Cardiac muscle cell (in vitro differentiated cells and primary cell): ENCODE measurements around the gene ZNF302. TPM values are rescaled to one million over a fixed set of nuclear protein-coding genes. Genes with fewer than 3 reads are reported as not detected.

Source experiments
- DNase-seq, 2 donors: peaks; one replicate each; pipeline versions ENCODE4 v3.0.0 to v3.0.0-alpha.2; 2010 to 2017; ENCODE audit warnings: low read depth in 1 of 2, low spot score in 1 of 2
- H3K27ac ChIP-seq: fragments of 200-600 bp; sonication (generic); 2 replicates; pipeline ENCODE4 v1.5.1; 2016
- H3K27me3 ChIP-seq: fragments of 200-600 bp; sonication (generic); 2 replicates; pipeline ENCODE4 v1.6.0; 2016; ENCODE audit warnings: control low read depth
- H3K36me3 ChIP-seq: fragments of 200-600 bp; sonication (generic); 2 replicates; pipeline ENCODE4 v1.5.1; 2016; ENCODE audit warnings: control low read depth
- H3K4me1 ChIP-seq: fragments of 200-600 bp; sonication (generic); 2 replicates; pipeline ENCODE4 v1.8.1; 2017; ENCODE audit warnings: low read depth, mild to moderate bottlenecking, mixed run types
- H3K4me3 ChIP-seq: fragments of 200-600 bp; sonication (generic); 2 replicates; pipeline ENCODE4 v1.5.1; 2016; ENCODE audit warnings: mild to moderate bottlenecking
- H3K9me3 ChIP-seq: fragments of 200-600 bp; sonication (generic); 2 replicates; pipeline ENCODE4 v1.5.1; 2017; ENCODE audit warnings: low read depth, mild to moderate bottlenecking, control low read depth
- polyA plus RNA-seq: library from polyadenylated mRNA; unstranded; fragments of >200 nt; fragmentation: Nextera tagmentation; extraction: Ambion mirVana; gene quantifications from 2 replicates; pipeline ENCODE4 v1.2.1, GENCODE V29; 2016
- total RNA-seq: library from RNA; depleted of rRNA; stranded (reverse); fragments of >200 nt; gene quantifications from 2 replicates; pipeline ENCODE4 v1.2.3, GENCODE V29; 2016
- TF ChIP-seq, protein P1 (sequence below): IDR thresholded peaks from 2 replicates; pipeline ENCODE4 v1.5.1; 2012; ENCODE audit warnings: low read depth, mild to moderate bottlenecking, low read length

ZNF302 gene
- total and polyA plus RNA-seq, 2 experiments from 2014 or later: 59.1 to 60.6 TPM

GRCh38 chr19:34692549-34692948 lies 15.1 kb downstream of the ZNF302 start:
- TF ChIP-seq, protein P1, sequence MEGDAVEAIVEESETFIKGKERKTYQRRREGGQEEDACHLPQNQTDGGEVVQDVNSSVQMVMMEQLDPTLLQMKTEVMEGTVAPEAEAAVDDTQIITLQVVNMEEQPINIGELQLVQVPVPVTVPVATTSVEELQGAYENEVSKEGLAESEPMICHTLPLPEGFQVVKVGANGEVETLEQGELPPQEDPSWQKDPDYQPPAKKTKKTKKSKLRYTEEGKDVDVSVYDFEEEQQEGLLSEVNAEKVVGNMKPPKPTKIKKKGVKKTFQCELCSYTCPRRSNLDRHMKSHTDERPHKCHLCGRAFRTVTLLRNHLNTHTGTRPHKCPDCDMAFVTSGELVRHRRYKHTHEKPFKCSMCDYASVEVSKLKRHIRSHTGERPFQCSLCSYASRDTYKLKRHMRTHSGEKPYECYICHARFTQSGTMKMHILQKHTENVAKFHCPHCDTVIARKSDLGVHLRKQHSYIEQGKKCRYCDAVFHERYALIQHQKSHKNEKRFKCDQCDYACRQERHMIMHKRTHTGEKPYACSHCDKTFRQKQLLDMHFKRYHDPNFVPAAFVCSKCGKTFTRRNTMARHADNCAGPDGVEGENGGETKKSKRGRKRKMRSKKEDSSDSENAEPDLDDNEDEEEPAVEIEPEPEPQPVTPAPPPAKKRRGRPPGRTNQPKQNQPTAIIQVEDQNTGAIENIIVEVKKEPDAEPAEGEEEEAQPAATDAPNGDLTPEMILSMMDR: no peak

GRCh38 chr19:34707661-34708060 lies 30.2 kb downstream of the ZNF302 start:
- no peak overlapping the region for H3K27ac ChIP-seq
- no peaks in the 10 kb centered on the region for H3K9me3 ChIP-seq
- TF ChIP-seq, protein P1: no peak
- no peak overlapping the region for H3K4me3 ChIP-seq
- H3K4me1 ChIP-seq: no peaks in the 10 kb centered on the region
- H3K36me3 ChIP-seq: no peaks in the 10 kb centered on the region
- H3K27me3 ChIP-seq: no peaks in the 10 kb centered on the region
- no peak for DNase-seq

More at GRCh38 chr19:34692549-34692948, 15.1 kb downstream of the ZNF302 start:
- no peaks in the 10 kb centered on the region for H3K4me1 ChIP-seq
- no peaks in the 10 kb centered on the region for H3K9me3 ChIP-seq
- DNase-seq: no peak
- H3K27me3 ChIP-seq: no peaks in the 10 kb centered on the region
- H3K36me3 ChIP-seq: no peaks in the 10 kb centered on the region
- no peak overlapping the region for H3K4me3 ChIP-seq
- no peak overlapping the region for H3K27ac ChIP-seq

DNA sequence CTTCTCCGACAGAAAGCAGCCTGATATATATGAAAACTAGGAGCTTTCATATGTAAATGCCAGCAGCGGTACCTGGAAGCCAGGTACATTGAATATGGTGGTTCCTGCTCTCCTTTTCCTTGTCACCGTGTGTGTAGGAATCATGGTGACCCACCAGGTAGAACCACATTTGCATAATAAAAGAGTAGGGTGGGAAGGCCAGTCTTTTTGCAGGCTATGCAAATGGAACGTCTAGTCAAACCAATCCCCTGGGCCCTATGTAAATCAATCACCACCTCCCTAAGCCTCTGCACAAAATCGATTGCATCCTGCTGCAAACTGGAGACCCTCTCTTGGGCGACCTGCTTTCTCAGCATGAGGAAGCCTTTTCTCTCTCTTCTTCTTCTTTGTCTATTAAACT lies 34.4 kb downstream of the ZNF302 start:
- no peaks in the 10 kb centered on the region for H3K27me3 ChIP-seq
- H3K27ac ChIP-seq: no peak overlapping the region
- no peaks in the 10 kb centered on the region for H3K4me1 ChIP-seq
- H3K9me3 ChIP-seq: no peaks in the 10 kb centered on the region
- DNase-seq: no peak
- TF ChIP-seq, protein P1: no peak
- no peaks in the 10 kb centered on the region for H3K36me3 ChIP-seq
- no peak overlapping the region for H3K4me3 ChIP-seq

DNA sequence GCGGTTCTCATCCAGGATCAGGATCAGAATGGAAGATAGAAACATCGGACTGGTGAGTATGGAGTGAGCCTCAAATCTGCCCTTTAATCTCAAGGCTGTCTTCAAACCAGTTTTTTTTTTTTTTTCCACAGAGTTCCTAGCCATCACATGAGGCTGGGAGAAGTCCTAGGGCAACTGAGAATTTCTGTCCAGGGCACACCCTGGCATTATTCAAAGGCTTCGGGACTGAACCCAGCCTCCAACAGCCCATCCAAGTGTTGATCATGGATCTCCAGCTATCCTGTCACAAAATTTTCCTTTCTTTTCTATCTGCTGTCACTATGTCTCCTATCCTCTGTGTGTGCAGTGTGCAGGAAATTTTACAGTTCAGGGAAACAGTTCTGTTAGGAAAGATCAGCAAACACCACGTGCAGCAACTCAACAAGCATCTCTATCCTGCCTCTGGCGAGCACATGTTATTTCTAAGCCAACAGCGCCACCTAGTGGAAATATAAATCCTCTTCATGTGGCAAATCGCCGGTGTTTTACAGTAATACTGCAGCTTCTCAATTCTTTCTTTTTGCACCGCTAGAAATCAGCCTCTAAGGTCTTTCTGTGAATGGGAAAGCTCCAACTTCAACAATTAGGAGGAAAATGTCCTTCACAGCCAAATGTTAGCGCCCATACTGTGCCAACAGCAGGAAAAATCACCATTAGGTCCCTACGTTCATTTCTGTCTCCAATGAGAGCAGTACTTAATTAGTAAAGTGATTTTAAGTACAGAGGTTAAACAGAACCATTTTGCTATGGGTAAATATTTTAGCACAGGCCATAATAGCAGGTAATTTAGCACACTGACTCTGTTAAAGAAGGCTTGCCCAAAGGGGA lies 35.1 kb downstream of the ZNF302 start:
- H3K4me1 ChIP-seq: no peaks in the 10 kb centered on the region
- H3K9me3 ChIP-seq: no peaks in the 10 kb centered on the region
- H3K36me3 ChIP-seq: no peaks in the 10 kb centered on the region
- DNase-seq: peak; percentile 70 to 90
- TF ChIP-seq, protein P1: peak; percentile 47
- no peak overlapping the region for H3K27ac ChIP-seq
- no peaks in the 10 kb centered on the region for H3K27me3 ChIP-seq
- no peak overlapping the region for H3K4me3 ChIP-seq

DNA sequence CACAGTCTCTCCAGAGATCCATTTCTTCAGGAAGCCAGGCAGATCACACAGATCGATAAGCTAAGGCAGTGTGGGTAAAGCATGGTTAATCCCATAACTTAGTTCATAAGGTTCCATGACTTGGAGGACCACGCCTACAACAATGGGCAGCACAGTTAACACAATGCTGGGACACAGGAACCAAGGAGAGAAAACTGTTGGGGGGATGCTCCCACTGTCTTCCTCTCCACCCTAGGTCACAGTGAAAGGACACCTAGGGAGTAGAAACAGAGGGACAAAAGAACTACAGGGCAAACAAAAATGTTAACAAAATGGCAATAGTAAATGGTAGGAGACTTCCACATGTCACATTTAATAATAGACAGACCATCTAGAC lies 35.8 kb downstream of the ZNF302 start:
- Histone ChIP-seq H3K27me3 (no peaks in the 10 kb centered on the region), H3K36me3 (no peaks in the 10 kb centered on the region), H3K27ac (no peak overlapping the region), H3K4me3 (no peak overlapping the region), H3K4me1 (no peaks in the 10 kb centered on the region), H3K9me3 (no peaks in the 10 kb centered on the region)
- TF ChIP-seq, protein P1: no peak
- no peak for DNase-seq
